Mucosa of gallbladder (tissue), 1 donor: ENCODE measurements around the gene POLR2J. TPM values are rescaled to one million over a fixed set of nuclear protein-coding genes. Genes with fewer than 3 reads are reported as not detected.

Source experiments
- DNase-seq: peaks from one replicate; pipeline ENCODE4 v3.0.0-alpha.2; 2020; ENCODE audit warnings: low spot score
- total RNA-seq: library from RNA; stranded (reverse); gene quantifications from one replicate; pipeline ENCODE4 v1.2.1, GENCODE V29; 2021
- donor health status: DM: no; HTN: no; CAD: no.

The POLR2J gene
- total RNA-seq, 1 donor from 2014 or later, result 43.6 TPM

DNA sequence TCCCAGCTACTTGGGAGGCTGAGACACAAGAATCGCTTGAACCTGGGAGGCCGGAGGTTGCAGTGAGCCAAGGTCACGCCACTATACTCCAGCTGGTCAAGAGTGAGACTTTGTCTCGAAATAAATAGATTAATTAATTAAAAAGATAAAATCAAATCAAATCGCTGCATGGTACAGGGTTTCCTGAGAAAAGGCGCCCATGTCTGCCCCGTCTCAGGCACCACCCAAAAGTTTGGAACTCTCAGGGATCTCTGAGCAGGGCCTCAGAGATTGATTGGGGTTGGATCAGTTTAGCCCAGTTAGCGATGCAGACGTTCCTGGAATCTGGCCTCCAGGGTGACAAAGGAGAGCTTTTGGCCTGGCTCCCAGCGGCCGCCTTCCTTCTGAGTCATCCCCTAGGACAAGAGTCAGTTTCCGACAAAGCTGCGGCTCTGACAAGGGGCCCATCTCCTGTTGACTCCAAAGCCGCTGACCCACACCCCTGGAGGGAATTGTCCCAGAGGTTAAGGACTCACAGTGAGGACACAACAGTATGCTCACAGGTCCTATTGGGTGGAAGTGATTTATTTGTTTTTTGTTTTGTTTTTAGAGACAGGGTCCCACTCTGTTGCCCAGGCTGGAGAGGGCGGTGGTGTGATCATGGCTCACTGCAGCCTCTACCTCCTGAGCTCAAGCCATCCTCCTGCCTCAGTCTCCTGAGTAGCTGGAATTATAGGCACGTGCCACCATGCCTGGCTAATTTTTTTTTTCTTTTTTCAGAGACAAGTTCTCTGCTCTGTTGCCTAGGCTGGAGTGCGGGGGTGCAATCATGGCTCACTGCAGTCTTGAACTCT lies 38.5 kb downstream of the POLR2J start:
- DNase-seq, result peak; percentile 77

DNA sequence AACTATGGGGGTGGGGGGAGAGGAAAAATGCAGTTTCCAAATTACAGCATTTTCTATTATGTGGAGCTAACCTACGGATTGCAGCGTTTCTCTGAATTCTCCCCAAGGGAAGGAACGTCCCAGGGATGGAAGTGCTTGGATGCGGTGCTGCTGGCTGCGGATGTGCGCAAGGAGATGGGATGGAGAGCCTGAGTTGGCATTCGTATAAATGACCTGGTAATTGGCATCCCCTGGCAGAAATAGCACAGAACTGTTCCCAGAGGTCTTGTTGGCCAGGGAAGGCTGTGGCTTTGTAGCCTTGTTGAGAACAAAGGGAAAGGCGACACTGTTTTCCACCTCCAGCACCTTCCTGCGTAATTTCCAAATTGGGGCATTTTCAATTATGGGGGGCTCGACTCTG lies 42.6 kb downstream of the POLR2J start:
- DNase-seq, result no peak

DNA sequence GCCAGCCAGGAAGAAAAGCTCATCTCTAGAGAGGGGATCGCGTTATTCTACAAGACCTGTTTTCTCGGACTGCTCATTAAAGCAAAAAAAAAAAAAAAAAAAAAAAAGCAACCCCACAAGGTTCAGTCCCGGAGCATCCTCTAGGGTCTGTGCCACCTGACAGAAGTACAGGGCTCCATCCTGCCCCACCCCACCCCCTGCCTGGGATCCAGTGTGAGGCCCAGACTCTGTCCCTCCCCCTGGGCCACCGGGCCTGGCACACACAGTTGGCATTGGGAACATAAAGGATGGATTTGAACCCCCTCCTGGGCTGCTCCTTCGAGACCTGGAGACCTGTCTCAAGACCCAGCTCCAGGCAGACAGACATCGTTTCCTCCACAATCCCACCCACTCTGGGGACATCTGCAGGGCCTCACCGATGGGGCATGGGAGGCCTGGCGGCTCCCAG lies 44.7 kb downstream of the POLR2J start:
- DNase-seq, result no peak

DNA sequence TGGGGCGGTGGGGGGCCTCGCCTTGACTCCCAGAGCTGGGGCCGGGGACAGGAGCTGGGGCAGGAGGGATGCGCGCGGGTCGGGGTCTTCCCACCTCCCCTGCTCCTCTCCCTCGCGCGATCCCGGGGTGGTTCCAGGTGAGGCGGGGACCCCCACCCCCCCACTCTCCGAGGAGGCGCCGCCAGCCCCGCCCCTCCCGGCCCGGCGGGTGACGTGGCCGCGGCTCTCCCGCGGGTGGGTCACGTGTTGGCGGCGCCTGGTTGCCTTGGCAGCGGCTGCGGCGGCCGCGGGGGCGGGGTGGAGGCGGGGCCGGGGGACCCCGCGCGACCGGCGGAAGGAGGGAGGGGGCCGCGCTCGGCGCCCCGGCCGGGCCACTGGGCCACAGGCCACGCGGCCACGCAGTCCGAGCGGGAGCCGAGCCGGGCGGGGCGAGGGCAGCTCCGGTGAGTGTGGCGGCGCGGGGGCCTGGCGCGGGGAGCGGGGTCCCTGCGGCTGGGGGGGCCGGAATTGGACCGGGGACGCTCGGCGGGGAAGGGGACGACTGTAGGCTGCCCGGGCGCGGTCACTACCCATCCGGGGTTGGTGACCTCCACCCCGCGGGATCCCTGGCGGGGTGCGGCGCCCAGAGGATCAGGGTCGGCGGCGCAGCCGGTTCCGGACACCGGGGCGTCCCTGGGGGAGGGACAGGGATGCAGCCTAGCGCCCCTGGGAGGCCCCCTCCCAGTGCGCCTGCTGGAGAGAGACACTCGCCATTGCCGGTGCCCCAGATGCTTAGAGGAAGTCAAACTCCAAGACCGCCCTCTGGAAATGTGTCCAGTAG lies 45.3 kb downstream of the POLR2J start, which contains the start of gene ORAI2:
ORAI2 (plus strand) TSS at position 357 of the 820 bp plus-strand sequence. CDS start 5,382 bp downstream, outside the sequence.
- peak; percentile 80 for DNase-seq

DNA sequence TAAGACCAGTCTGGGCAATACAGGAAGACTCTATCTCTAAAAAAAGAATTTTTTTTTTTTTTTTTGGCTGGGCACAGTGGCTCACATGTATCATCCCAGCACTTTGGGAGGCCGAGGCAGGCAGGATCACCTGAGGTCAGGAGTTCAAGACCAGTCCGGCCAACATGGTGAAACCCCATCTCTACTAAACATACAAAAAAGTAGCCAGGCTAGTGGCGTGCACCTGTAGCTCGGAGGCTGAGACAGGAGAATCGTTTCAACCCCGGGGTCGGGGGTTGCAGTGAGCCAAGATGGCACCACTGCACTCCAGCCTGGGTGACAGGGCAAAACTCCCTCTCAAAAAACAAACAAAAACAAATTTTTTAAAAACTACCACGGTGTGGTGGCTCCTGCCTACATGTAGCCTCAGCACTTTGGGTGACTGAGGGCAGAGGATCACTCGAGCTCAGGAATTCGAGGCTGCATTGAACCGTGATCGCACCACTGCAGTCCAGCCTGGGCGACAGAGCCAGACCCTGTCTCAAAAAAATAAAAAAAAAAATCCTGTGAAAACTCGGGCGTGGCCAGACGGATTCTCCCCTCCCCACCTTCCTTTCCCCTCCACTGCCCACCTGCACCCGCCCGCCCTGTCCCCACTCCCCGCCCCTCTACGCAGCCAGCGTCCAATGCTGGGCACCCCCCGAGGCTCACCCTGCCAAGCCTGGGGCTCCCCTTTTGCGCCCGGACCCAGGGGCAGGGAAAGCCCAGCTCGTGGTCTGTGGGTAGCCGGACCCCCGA lies 46.1 kb downstream of the POLR2J start:
- no peak for DNase-seq

DNA sequence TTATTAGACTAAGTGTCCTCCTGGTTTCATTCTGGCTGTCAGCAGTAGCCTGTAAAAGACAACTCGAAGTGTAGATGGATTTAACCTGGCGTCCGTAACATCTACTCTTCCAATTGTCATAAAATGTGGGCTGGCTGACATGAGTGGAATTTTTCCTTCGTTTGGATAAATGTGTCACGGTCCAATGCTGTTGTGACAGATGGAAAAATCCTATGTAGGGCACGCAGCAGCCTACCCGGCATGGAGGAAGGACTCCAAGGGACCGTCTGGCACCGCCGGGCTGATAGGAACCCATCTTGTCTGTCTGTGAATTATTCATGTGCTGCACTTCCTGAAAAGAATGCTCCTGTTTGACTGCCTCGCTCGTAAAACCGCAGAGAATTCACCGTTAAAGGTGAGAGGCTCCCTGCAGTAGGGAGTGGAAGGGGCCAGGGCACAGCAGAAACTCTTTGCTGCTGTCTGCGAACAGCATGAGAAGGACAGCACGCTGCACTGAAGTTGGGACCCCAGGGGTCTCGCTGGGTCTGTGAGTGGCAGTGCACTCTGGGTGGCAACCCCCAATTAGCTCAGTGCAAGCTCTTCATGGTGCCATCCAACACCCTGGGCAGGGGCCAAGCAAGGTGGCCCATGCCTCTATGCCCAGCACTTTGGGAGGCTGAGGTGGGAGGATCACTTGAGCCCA lies 47.0 kb downstream of the POLR2J start:
- DNase-seq, result no peak

DNA sequence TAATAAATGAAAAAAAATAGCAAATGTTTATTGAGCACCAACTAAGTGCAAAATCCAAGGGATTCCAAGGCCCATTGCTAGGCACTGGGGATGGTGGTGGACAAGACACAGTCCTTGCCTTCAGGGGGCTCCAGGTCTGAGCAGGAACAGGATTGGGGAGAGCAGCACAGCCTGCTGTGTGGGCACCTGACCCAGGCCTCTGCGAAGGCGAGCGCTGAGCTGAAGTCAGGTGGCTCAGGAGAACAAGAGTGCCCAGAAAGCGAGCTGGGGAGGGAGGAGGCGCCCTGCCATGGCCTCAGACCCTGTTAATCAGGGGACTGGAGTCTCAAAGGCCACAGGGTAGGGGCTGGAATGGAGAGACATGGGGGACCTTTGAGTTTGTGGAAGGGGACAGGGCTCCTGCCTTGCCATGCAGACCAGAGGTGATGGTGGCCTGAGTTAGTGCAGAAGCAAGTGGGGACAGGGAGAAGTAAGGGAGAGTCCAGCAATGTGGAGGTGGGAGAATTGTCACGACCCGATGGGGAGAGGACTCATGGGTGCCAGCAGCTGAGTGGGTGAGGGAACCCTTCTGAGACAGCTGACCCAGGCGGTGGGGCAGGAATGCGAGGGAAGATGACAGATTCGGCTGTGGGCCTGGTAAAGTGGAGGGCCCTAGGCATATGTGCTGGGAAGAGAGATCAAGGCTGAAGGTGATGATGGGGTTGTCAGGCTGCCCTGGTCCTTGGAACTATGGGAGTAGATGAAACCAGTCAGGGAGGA lies 49.4 kb downstream of the POLR2J start:
- DNase-seq, result no peak

DNA sequence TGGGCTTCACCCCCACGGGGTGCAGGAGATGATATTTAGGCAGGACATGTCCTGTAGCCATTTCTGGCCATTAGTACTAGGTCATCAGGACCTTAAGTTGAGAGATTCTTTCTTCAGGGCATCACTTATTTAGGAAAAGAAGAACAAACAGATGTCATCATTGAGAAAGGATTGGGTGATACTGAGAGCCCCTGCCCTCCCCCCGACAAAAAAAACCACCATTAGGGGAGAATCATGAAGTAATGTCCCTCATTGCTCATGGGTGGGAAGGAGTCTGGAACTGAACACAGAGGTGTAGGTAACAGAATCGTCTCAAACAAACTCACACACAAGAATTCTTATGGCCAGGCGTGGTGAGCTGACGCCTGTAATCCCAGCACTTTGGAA lies 51.7 kb downstream of the POLR2J start:
- no peak for DNase-seq

DNA sequence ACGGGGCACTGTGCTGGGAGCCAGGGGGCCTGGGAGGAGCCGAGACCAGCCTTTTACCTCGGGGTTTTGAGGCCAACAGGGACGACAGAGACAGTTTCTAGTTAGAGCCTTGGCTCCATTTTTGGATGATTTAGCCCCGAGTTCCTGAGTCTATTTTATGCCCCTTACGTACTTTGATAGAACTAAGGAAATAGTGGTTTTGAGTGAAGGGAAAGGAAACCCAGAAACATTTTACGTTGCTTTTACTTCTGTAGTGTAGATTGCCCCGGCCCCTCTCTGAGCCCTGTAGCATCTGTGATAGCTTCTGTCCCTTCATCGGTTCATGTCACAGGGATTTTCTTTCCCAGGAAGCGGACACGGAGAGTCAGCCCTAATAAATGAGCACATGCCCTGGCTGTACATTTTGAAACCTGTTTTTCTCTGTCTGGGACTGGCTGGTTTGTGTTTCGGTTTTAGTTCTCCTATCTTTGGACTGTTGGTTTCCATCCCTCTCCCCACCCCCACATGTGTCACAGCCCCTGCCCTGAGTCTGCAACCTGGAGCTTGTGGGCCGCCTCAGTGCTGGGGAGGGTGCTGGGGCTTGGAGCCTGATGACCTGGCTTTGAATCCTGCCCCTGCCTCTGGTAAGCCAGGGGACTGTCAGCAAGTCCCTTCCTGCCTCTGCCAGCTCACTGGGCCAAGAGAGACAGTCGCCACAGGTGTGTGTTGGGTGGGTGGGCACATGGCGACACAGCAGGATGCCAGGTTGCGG lies 52.3 kb downstream of the POLR2J start:
- no peak for DNase-seq

DNA sequence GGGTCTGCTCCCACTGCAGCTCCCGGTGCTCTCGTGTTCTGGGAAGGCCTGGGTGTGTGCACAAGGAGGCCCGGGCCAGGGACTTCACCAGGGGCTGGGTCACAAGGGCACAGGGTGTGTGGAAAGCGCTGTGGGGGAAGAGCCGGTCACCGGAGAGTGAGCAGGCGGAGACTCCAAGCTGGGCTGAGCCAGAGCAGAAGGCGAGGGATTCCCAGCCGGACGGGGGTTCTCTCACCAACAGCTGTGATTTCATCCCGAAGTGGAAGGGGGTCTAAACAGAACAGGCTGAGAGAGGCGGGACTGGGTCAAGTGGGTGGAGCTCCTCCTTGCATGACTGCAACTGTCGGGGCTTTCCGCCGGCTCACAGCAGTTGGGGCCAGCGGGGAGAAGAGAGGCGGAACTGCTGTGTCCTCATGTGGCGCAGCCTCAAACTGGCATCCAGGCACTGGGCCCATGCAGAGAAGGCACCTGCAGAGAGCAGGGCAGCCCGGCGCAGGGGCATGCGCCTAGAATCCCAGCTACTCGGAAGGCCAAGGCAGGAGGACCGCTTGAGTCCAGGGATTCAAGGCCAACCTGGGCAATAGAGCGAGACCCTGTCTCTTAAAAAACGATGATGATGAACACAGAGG lies 53.0 kb downstream of the POLR2J start:
- peak; percentile 32 for DNase-seq

DNA sequence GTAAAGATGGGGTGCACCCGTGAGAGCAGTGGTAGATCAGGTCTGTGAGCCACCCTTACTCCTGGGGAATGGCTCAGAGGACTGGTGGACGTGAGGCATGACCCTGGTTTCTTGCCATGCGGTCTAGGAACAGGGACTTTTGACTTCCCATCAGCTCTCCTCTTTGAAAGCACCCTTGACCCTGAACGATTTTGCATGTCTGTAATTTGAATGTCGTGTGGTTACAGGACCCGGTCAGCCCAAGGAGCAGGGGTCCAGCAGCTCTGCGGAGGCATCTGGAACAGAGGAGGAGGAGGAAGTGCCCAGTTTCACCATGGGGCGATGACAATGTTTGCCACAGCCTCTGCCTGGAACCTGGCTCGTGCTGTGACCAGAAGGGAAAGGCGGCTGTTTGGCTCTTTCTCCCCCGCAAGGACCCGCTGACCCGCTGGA lies 53.9 kb downstream of the POLR2J start:
- DNase-seq, result no peak

DNA sequence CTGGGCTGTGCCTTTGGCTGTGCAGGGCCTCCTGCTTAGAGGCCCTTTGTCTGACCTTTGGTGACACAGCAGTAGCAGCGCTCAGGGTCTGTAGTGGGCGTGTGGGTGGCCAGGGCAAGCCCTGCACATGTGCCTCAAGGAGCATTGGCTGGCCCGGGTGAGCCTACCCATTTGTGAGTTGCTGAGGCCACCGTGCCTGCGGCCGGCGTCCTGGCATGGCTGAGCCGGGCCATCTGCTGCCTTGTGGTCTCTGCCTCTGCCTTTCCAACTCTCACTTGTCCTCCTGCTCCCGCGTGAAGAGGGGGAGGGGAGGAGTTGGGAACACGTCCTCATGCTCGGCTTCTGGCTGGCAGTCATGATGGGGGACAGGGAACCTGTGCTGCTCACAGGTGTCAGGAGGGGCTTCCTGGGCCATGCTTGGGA lies 54.6 kb downstream of the POLR2J start:
- DNase-seq, result no peak

Other genes with a start within 250 kb of the POLR2J start
- 7.2 TPM for gene SH2B2, start 192.1 kb downstream of the POLR2J start, total RNA-seq
- gene SPDYE6, start 122.5 kb downstream of the POLR2J start, total RNA-seq, result not detected
- 22.6 TPM for gene PRKRIP1, start 82.6 kb downstream of the POLR2J start, total RNA-seq
- 27.1 TPM for gene ORAI2, start 45.3 kb downstream of the POLR2J start, total RNA-seq
- 13.2 TPM for gene ALKBH4, start 14.1 kb downstream of the POLR2J start, total RNA-seq
- 18.2 TPM for gene LRWD1, start 13.9 kb downstream of the POLR2J start, total RNA-seq
- 24.7 TPM for gene RASA4B, start 38.9 kb upstream of the POLR2J start, total RNA-seq
- 20.3 TPM for gene UPK3BL2, start 64.8 kb upstream of the POLR2J start, total RNA-seq
- gene SPDYE2, start 72.3 kb upstream of the POLR2J start, total RNA-seq, result not detected
- gene POLR2J3, start 93.7 kb upstream of the POLR2J start, total RNA-seq, result 28.1 TPM
- 52.0 TPM for gene RASA4, start 137.8 kb upstream of the POLR2J start, total RNA-seq
- 27.7 TPM for gene UPK3BL1, start 163.9 kb upstream of the POLR2J start, total RNA-seq
- not detected for gene SPDYE2B, start 171.4 kb upstream of the POLR2J start, total RNA-seq
- 12.6 TPM for gene POLR2J2, start 192.7 kb upstream of the POLR2J start, total RNA-seq